Suprapubic skin (tissue), 3 donors: ENCODE results near the gene TTI1.

Experiments
- EP300 ChIP-seq: sonication (generic); formaldehyde crosslinking; IDR thresholded peaks from one replicate; pipeline ENCODE4 v1.6.1; 2017; ENCODE audit warnings: antibody characterized with exemption
- TF ChIP-seq, protein P1 (sequence below), 2 donors: fragments of 200-600 bp in 1 of 2; fragments of 450-650 bp in 1 of 2; sonication (generic) in 1 of 2; IDR thresholded peaks; one replicate each; pipeline ENCODE4 v1.5.1; 2016 to 2019; ENCODE audit warnings: antibody characterized with exemption in 2 of 2, mild to moderate bottlenecking in 1 of 2, moderate library complexity in 1 of 2

DNA sequence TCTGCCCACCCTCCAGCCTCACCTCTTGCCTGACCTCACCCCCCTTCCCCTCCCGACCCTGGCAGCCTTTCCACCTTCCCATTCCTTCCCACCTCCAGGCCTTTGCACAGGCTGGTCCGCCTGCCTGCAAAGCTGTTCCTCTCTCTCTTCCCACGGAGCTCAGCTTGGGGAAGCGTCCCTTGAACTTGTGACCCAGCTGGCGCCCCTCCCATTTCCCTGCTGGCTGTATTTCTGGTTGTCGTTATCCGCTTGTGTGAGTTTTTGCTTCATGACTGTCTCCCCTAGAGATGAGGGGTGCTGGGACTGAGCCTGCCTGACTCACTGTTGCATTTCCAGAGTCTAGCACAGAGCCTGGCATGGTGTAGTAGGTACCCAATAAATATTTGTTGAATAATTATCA is 97.8 kb downstream of the TTI1 start:
- TF ChIP-seq, protein P1, sequence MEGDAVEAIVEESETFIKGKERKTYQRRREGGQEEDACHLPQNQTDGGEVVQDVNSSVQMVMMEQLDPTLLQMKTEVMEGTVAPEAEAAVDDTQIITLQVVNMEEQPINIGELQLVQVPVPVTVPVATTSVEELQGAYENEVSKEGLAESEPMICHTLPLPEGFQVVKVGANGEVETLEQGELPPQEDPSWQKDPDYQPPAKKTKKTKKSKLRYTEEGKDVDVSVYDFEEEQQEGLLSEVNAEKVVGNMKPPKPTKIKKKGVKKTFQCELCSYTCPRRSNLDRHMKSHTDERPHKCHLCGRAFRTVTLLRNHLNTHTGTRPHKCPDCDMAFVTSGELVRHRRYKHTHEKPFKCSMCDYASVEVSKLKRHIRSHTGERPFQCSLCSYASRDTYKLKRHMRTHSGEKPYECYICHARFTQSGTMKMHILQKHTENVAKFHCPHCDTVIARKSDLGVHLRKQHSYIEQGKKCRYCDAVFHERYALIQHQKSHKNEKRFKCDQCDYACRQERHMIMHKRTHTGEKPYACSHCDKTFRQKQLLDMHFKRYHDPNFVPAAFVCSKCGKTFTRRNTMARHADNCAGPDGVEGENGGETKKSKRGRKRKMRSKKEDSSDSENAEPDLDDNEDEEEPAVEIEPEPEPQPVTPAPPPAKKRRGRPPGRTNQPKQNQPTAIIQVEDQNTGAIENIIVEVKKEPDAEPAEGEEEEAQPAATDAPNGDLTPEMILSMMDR (IDR thresholded peaks at IDR 0.05) = no peak
- no peak for TF ChIP-seq EP300
